ENCODE data around the gene MYEOV. TPM values are rescaled to one million over a fixed set of nuclear protein-coding genes. Genes with fewer than 3 reads are reported as not detected.

The MYEOV gene
- total and polyA plus RNA-seq, 10 of the 15 experiments (the other 5 are each of a cell fraction or from before 2014, with no cell fraction given) = 0.05 to 0.40 (median 0.26) TPM; not detected in 3

DNA sequence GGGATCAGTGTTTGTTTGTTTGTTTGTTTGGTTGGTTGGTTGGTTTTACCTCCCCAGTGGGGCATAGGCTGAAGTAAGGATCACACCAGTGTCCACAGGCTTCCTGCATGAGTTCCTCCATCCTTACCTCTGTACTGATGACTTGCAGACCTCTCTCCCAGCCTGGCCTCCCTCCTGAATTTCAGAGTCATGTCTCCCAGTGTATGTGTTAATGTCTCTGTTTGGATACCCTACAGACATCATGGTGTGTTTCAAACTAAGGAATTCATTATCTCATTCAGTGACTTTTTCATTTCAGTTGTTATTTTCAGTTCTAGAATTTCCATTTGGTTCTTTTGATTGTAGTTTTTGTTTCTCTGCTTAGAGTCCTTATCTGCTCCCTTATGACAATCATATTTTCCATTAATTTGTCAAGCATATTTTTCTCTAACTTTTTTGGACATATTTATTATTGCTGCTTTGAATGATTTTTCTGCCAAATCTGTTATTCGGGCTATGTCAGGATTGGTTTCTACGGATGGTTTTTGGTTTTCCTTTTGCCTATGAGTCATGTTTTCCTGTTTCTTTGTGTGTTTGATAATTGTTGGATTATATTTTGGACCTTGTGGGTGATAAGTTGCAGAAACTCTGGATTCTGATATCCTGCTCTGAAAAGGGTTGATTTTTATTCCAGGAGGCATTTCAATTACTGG, 23.6 kb downstream of the MYEOV start:
- in situ Hi-C loops (cut with MboI) = no loop called here
- ChIA-PET SMC1A (ENCODE audit: uncharacterized antibody, unreplicated experiment) (interaction anchor here (1.2 kb wide), 1 partner anchor 17 kb away, joined by 3 read pairs; no protein-coding TSS in a partner anchor), POLR2A (no interaction called here), RAD21 (ENCODE audit: unreplicated experiment) (no interaction called here), CTCF (no interaction called here)
- Histone ChIP-seq H3K4me1 (ENCODE audit: control insufficient read depth, insufficient read depth, low read length) (no peaks in the 10 kb centered on the region; the same call in 1 of the 2 replicates), H3K79me2 (ENCODE audit: control insufficient read depth, insufficient read depth, low read length) (no peaks in the 10 kb centered on the region), H3K4me2 (ENCODE audit: control insufficient read depth, insufficient read depth) (no peak overlapping the region), H2AFZ (ENCODE audit: control insufficient read depth, low read depth, low read length) (no peak overlapping the region), H4K20me1 (ENCODE audit: control insufficient read depth, insufficient read depth) (no peaks in the 10 kb centered on the region), H3K4me3 (no peak overlapping the region), H3K36me3 (ENCODE audit: control insufficient read depth in 2 of 2, insufficient read depth in 2 of 2, low read length in 1 of 2) (no peaks in the 10 kb centered on the region), H3K27me3 (replicated peaks in 1 of 2; ENCODE audit: control insufficient read depth in 2 of 2, insufficient read depth in 2 of 2, low read length in 1 of 2) (no peaks in the 10 kb centered on the region), H3K27ac (ENCODE audit: control insufficient read depth, insufficient read depth) (no peak overlapping the region), H3K9me3 (replicated peaks; ENCODE audit: control insufficient read depth, insufficient read depth, low read length) (no peaks in the 10 kb centered on the region; the same call in 2 of the 3 replicates), H3K9ac (ENCODE audit: control insufficient read depth, insufficient read depth, low read length) (no peak overlapping the region)
- ATAC-seq (no peak), FAIRE-seq (no peak), DNase-seq (ENCODE audit: low read depth, low spot score) (no peak)
- intact Hi-C loops (cut with micrococcal nuclease; ENCODE audit: unreplicated experiment) = no loop called here
- BruUV-seq (replicated peaks) = no TSS peak
- TF ChIP-seq, protein P1, sequence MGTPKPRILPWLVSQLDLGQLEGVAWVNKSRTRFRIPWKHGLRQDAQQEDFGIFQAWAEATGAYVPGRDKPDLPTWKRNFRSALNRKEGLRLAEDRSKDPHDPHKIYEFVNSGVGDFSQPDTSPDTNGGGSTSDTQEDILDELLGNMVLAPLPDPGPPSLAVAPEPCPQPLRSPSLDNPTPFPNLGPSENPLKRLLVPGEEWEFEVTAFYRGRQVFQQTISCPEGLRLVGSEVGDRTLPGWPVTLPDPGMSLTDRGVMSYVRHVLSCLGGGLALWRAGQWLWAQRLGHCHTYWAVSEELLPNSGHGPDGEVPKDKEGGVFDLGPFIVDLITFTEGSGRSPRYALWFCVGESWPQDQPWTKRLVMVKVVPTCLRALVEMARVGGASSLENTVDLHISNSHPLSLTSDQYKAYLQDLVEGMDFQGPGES (IDR thresholded peaks at IDR 0.05) = no peak
- TF ChIP-seq NR2C1 (IDR thresholded peaks at IDR 0.05) = no peak
- TF ChIP-seq HDGF (IDR thresholded peaks at IDR 0.05) = no peak
- no peak for TF ChIP-seq ZNF622 (IDR thresholded peaks at IDR 0.05)
- WGBS (ENCODE audit: insufficient coverage, insufficient replicate concordance, low lambda C conversion rate, missing lambda C conversion rate) = 89% methylated on average over 2 of the region's 2 CpGs

DNA sequence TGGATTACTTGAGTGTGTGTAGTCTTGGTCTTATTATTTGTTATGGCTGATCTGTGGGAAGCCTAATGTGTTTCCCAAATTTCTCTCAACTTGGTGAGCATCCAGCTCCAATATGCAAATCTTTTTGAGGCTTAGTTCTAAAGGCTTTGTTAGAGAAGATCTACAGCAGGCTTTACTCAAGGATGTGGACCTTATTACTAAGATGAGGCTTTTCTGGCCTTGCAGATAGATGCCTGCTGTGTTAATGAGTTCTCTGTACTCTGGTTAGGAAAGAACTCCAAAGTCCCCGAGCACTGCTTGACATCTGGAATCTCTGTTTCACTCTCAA, 24.1 kb downstream of the MYEOV start:
- intact Hi-C loops (cut with micrococcal nuclease; ENCODE audit: unreplicated experiment) = no loop called here
- CTCF ChIA-PET = no interaction called here
- H2AFZ ChIP-seq (ENCODE audit: control insufficient read depth, low read depth, low read length) = no peak overlapping the region
- BruUV-seq (replicated peaks) = no TSS peak
- no peak overlapping the region for H3K27ac ChIP-seq (ENCODE audit: control insufficient read depth, insufficient read depth)
- SMC1A ChIA-PET (ENCODE audit: uncharacterized antibody, unreplicated experiment) = no interaction called here
- no peak overlapping the region for H3K4me2 ChIP-seq (ENCODE audit: control insufficient read depth, insufficient read depth)
- FAIRE-seq = no peak
- no peak overlapping the region for H3K9ac ChIP-seq (ENCODE audit: control insufficient read depth, insufficient read depth, low read length)
- no peak overlapping the region for H3K4me3 ChIP-seq
- ATAC-seq = no peak
- no peaks in the 10 kb centered on the region for H3K27me3 ChIP-seq (replicated peaks in 1 of 2; ENCODE audit: control insufficient read depth in 2 of 2, insufficient read depth in 2 of 2, low read length in 1 of 2)
- WGBS (ENCODE audit: insufficient coverage, insufficient replicate concordance, low lambda C conversion rate, missing lambda C conversion rate) = 21% methylated on average over 1 of the region's 1 CpG
- no peak for DNase-seq (ENCODE audit: low read depth, low spot score)
- no peaks in the 10 kb centered on the region for H3K4me1 ChIP-seq (ENCODE audit: control insufficient read depth, insufficient read depth, low read length)
- no peaks in the 10 kb centered on the region for H4K20me1 ChIP-seq (ENCODE audit: control insufficient read depth, insufficient read depth)
- RAD21 ChIA-PET (ENCODE audit: unreplicated experiment) = no interaction called here
- H3K9me3 ChIP-seq (replicated peaks; ENCODE audit: control insufficient read depth, insufficient read depth, low read length) = no peaks in the 10 kb centered on the region; the same call in 2 of the 3 replicates
- H3K36me3 ChIP-seq (ENCODE audit: control insufficient read depth in 2 of 2, insufficient read depth in 2 of 2, low read length in 1 of 2) = no peaks in the 10 kb centered on the region
- POLR2A ChIA-PET = no interaction called here
- in situ Hi-C loops (cut with MboI) = no loop called here
- no peaks in the 10 kb centered on the region for H3K79me2 ChIP-seq (ENCODE audit: control insufficient read depth, insufficient read depth, low read length)
- TF ChIP-seq, protein P2, sequence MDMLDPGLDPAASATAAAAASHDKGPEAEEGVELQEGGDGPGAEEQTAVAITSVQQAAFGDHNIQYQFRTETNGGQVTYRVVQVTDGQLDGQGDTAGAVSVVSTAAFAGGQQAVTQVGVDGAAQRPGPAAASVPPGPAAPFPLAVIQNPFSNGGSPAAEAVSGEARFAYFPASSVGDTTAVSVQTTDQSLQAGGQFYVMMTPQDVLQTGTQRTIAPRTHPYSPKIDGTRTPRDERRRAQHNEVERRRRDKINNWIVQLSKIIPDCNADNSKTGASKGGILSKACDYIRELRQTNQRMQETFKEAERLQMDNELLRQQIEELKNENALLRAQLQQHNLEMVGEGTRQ (IDR thresholded peaks at IDR 0.05; ENCODE audit: borderline replicate concordance, low read depth, low read length) = no peak
- TF ChIP-seq, protein P3, sequence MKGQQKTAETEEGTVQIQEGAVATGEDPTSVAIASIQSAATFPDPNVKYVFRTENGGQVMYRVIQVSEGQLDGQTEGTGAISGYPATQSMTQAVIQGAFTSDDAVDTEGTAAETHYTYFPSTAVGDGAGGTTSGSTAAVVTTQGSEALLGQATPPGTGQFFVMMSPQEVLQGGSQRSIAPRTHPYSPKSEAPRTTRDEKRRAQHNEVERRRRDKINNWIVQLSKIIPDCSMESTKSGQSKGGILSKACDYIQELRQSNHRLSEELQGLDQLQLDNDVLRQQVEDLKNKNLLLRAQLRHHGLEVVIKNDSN (IDR thresholded peaks at IDR 0.05; ENCODE audit: borderline replicate concordance, extremely low read length, insufficient read depth, low read depth, low read length) = no peak
- TF ChIP-seq, protein P4, sequence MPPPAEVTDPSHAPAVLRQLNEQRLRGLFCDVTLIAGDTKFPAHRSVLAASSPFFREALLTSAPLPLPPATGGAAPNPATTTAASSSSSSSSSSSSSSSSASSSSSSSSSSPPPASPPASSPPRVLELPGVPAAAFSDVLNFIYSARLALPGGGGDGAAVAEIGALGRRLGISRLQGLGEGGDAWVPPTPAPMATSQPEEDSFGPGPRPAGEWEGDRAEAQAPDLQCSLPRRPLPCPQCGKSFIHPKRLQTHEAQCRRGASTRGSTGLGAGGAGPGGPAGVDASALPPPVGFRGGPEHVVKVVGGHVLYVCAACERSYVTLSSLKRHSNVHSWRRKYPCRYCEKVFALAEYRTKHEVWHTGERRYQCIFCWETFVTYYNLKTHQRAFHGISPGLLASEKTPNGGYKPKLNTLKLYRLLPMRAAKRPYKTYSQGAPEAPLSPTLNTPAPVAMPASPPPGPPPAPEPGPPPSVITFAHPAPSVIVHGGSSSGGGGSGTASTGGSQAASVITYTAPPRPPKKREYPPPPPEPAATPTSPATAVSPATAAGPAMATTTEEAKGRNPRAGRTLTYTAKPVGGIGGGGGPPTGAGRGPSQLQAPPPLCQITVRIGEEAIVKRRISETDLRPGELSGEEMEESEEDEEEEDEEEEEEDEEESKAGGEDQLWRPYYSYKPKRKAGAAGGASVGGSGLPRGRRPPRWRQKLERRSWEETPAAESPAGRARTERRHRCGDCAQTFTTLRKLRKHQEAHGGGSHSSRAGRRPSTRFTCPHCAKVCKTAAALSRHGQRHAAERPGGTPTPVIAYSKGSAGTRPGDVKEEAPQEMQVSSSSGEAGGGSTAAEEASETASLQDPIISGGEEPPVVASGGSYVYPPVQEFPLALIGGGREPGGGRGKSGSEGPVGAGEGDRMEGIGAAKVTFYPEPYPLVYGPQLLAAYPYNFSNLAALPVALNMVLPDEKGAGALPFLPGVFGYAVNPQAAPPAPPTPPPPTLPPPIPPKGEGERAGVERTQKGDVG (CRISPR knock-in tag; IDR thresholded peaks at IDR 0.05) = no peak
- TF ChIP-seq WRNIP1 (IDR thresholded peaks at IDR 0.05; ENCODE audit: borderline replicate concordance, low read depth, low read length) (no peak), NRF1 (conservative IDR thresholded peaks at IDR 0.05; ENCODE audit: low read depth, low read length) (no peak), ZNF274 (IDR thresholded peaks at IDR 0.05; ENCODE audit: insufficient read depth, insufficient read length) (no peak), NFIC (IDR thresholded peaks at IDR 0.05; ENCODE audit: low read depth, low read length) (no peak)
